Panc1 (cell line): ENCODE measurements around the gene BTBD2.

Experiments
- POLR2AphosphoS5 ChIP-seq: IDR thresholded peaks from 2 replicates; pipeline ENCODE4 v1.6.1; 2012; ENCODE audit warnings: mild to moderate bottlenecking, low read depth, low read length, moderate library complexity
- TCF7L2 ChIP-seq: IDR thresholded peaks from 2 replicates; pipeline ENCODE4 v1.6.1; 2011; ENCODE audit warnings: mild to moderate bottlenecking, low read depth, low read length, inconsistent platforms
- TF ChIP-seq, protein P1 (sequence below): fragments of 450-650 bp; IDR thresholded peaks from 2 replicates; pipeline ENCODE4 v1.5.1; 2017; ENCODE audit warnings: mild to moderate bottlenecking
- TF ChIP-seq, protein P2 (sequence below), 2 experiments: IDR thresholded peaks; 2 replicates each; pipeline ENCODE4 v1.6.1; 2011 to 2012; ENCODE audit warnings: low read depth in 2 of 2, control low read depth in 1 of 2, low read length in 1 of 2, mild to moderate bottlenecking in 1 of 2, moderate library complexity in 1 of 2; ENCODE audit not compliant: insufficient read depth in 1 of 2

DNA sequence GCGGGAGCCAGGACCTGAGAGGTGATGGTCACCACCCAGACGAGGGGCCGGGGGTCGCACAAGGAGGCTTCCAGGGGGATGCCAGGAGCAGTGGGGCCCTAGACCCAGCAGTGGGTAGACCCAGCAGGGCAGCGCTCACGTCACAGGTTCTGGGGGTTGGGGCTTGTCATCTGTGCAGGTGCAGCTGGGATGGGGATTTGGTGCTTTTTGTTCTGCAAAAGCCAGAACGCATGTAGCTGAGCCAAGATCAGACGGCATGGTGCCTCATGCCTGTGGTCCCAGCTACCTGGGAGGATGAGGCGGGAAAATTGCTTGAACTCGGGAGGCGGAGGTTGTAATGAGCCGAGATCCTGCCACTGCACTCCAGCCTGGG is 59.4 kb downstream of the BTBD2 start:
- TF ChIP-seq, protein P1, sequence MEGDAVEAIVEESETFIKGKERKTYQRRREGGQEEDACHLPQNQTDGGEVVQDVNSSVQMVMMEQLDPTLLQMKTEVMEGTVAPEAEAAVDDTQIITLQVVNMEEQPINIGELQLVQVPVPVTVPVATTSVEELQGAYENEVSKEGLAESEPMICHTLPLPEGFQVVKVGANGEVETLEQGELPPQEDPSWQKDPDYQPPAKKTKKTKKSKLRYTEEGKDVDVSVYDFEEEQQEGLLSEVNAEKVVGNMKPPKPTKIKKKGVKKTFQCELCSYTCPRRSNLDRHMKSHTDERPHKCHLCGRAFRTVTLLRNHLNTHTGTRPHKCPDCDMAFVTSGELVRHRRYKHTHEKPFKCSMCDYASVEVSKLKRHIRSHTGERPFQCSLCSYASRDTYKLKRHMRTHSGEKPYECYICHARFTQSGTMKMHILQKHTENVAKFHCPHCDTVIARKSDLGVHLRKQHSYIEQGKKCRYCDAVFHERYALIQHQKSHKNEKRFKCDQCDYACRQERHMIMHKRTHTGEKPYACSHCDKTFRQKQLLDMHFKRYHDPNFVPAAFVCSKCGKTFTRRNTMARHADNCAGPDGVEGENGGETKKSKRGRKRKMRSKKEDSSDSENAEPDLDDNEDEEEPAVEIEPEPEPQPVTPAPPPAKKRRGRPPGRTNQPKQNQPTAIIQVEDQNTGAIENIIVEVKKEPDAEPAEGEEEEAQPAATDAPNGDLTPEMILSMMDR: no peak
- TF ChIP-seq, protein P2, sequence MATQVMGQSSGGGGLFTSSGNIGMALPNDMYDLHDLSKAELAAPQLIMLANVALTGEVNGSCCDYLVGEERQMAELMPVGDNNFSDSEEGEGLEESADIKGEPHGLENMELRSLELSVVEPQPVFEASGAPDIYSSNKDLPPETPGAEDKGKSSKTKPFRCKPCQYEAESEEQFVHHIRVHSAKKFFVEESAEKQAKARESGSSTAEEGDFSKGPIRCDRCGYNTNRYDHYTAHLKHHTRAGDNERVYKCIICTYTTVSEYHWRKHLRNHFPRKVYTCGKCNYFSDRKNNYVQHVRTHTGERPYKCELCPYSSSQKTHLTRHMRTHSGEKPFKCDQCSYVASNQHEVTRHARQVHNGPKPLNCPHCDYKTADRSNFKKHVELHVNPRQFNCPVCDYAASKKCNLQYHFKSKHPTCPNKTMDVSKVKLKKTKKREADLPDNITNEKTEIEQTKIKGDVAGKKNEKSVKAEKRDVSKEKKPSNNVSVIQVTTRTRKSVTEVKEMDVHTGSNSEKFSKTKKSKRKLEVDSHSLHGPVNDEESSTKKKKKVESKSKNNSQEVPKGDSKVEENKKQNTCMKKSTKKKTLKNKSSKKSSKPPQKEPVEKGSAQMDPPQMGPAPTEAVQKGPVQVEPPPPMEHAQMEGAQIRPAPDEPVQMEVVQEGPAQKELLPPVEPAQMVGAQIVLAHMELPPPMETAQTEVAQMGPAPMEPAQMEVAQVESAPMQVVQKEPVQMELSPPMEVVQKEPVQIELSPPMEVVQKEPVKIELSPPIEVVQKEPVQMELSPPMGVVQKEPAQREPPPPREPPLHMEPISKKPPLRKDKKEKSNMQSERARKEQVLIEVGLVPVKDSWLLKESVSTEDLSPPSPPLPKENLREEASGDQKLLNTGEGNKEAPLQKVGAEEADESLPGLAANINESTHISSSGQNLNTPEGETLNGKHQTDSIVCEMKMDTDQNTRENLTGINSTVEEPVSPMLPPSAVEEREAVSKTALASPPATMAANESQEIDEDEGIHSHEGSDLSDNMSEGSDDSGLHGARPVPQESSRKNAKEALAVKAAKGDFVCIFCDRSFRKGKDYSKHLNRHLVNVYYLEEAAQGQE (IDR thresholded peaks at IDR 0.05; ENCODE audit: insufficient read depth in 1 of 2, low read depth in 2 of 2, low read length in 1 of 2): no peak
- TF ChIP-seq POLR2AphosphoS5 (no peak), TCF7L2 (no peak)
